Cortex of kidney (tissue), 1 donor: ENCODE data around the gene SPIRE2.
"Not testable (repeated sequence)": the region's sequence is repeated elsewhere in the genome, so short reads cannot be mapped to it uniquely, and the experiment has no call there.

ENCODE experiments used
- DNase-seq: peaks from one replicate; lab custom pipeline; 2025; lab: John Stamatoyannopoulos, UW

The SPIRE2 gene

DNA sequence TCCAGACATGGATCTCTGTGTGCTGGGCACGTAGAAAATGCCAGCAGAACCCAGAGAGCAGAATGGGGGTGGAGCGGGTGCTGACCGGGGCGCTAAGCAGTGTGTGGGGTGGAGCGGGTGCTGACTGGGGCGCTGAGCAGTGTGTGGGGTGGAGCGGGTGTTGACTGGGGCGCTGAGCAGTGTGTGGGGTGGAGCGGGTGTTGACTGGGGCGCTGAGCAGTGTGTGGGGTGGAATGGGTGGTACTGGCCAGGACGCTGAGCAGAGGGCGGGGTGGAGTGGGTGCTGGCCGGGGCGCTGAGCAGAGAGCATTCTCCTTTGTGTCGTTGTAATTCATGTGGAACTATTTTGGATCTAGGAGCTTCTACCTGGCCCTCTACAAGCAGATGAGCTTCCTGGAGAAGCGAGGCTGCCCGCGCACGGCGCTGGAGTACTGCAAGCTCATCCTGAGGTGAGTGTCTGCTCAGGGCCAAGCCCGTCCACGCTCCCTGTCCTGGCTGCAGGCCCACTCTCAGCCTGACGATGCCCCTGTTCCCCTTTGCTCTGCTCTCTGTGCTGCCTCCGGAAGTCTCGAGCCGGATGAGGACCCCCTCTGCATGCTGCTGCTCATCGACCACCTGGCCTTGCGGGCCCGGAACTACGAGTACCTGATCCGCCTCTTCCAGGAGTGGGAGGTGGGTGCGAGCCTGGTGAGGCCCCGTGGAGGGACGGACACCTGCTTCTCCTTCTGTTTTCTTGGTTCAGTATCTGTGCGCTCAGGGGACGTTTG lies 70.1 kb downstream of the SPIRE2 start:
- no peak for DNase-seq

DNA sequence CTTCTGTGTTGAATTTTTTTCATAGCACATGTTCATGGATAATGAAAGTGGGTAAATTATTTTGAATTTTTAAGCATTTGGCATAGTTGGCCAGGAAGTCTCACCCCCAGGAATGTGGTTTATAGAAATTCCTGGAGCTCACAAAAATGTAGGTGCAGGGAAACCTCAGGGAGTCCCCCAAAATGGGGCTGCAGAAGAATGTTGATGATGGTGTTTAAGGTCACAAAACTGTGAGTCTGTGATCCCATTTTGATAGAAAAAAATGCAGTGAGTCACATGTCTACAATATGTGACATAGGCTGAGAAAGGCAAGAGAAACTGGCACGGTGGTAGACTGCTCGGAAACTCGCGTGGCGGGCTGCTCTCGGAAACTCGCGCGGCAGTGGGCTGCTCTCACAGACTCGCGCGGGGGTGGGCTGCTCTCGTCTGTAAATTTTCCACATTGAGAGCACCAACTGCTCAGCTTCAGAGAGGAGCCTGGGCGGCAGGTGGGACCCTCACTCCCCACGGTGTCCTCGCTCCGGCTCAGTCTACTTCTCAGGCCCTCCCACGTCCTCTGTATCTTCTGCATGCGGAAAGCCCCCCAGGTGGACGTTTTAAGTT lies 71.7 kb downstream of the SPIRE2 start:
- no peak for DNase-seq

DNA sequence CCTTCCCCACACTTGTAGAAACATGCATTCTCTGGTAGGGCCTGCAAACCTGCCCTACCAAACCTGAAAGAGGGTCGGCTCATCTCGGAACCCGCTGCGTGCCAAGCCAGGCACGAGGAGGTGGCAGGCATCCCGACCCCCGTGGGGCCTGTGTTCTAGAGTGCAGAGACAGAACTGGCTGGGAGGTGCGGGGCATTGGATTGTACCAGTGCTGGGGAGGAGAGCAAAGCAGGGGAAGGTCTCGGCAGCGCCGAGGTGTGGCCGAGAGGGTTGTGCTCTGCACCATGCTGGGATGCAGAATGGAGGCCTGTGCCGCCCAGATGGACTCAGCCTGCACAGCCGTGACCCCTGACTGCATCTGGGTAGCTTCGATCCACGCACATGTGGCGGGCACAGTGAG lies 72.6 kb downstream of the SPIRE2 start:
- DNase-seq, result no peak

DNA sequence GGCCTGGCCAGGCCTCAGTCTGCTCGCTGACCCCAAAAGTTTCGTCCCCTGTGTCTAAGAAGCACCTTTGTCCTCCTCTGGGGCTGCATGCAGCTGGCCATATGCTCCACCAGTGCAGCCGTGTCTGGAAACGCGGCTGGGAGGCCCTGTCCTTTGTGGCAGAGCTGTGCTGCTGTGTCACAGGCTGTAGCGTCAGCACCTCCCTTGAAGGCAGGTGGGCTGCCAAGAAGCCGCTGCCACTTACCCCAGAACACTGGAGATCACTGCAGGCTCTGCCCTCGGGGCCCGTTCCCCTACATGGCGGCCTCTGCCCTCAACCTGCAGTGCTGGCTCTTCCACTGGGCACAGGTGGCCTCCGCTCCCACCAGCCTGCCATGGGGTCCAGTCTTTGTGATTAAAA lies 74.7 kb downstream of the SPIRE2 start:
- DNase-seq, result no peak

DNA sequence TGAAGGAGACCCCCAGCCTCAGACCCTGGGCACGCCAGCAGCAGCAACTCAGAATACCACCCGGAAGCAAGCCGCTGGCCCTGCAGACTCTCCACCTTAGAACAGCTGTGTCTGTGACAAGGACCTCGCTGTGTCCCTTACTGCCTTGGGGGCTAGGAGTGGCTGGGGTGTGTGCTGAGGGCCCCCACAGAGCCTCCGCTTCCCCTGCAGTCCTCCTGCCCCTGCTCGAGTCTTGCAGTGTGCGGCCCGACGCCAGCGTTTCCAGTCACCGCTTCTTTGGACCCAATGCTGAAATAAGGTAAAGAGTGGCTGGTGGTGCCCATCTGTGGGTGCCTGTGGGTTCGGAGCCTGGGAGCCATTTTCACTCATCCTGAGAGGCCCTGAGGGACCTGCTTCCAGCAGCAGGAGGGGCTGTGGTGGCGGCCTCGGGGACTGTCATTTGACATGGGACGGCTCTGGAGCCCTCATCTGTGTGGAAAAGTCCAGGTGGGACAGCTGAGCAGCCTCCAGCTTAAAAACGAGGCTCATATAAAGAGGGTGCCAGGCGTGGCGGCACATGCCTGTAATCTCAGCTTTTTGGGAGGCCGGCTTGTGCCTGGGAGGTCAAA lies 75.7 kb downstream of the SPIRE2 start:
- DNase-seq, result no peak

DNA sequence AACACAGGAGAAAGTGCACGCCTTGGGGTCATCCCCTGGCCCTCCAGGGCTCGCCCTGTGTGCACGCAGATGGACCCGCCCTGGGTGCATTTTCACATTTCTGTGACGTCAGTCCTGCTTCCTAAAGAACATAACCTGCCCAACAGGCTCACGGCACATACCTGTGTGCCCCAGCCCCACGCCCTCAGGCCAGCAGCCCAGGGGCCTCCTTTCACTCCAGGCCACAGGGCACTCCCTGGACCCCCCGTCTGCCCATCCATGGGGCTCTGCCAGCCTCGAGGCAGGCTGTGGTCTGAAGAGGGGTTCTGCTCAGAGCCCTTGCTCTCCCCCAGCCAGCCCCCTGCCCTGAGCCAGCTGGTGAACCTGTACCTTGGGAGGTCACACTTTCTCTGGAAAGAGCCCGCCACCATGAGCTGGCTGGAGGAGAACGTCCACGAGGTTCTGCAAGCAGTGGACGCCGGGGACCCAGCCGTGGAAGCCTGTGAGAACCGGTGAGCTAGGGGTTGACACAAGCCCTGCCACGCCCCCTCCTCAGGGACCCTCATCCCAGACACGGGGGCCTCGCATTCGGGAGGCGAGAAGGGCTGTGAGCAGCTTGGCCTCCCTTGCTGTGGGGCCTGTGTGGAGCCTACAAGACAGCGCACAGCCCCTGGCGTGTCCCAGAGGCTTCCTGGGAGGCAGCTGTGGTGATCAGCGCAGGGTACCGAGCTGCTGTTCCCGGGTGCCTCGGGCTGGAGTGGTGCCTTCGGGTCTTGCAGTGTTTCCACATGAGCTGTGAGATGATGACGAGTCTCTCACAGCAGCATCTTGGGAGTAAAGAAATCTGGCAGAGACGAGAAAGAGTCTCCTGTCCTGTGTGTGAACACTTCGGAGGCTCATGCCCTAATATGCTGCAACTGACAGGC lies 76.6 kb downstream of the SPIRE2 start:
- no peak for DNase-seq

DNA sequence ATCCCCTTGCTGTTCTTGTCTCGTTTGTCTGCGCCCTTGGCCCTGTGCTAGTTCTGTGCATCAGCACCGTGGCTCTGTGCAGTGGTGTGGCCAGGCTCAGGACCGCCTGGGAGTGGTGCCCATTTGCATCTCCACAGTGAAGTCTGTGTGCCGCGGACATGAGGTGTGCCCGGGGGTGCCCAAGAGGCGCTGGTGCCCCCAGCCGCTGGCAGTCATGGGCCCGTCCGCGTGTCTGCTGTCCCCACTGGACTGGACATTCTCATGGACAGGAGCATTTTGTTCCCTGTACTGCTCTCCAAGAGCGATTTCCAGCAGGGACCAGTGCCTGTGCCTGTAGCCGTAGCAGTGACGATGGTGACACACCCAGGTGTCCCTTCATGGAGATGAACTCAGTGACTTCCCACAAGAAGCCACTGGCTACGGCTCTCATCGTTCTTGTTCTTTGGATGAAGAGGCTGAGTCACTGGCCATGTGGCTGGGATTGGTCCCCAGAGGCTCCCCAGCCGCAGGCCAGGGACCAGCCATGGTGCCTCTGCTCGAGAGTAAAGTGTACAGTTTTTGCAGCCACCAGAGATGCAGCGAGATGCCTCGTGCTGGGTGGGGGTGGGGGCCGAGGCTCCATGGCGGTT lies 77.3 kb downstream of the SPIRE2 start:
- DNase-seq, result no peak

DNA sequence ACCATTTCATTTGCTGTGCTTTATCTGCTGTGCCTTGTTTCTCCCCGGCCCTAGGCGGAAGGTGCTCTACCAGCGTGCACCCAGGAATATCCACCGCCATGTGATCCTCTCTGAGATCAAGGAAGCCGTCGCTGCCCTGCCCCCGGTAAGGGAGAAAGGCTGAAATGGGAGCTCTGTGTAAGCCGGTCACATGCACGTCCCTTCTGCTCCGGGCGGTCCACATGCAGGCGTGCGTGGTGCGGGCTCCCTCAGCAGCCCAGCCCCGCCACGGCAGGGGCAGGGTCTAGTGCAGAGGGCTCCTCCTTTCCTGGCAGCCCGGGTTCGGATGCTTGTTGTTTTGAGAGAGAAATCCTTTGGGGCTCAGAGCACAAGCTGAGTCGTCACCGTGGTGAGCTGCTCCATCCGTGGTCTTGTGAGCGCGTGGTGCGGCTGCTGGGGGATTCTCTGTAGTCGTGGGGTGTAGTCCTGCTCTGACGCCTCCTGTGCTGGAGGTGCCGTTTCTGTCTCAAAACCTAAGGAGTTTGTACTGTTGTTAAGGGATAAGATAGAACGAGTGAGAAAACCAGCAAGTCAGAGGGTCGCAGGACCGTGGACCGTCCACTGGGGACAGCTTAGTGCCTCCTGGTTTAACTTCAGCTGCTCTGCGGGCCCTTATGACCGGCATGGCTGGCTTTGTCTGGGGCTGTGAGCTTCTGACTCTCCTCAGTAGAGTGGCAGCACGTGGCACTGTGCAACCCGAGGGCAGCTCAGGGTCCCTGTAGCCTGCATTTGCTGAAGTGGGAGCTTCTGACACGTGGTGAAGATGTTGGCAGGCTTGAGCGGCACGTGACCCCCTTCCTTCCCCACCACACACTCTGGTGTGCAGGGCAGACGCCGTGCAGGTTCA lies 78.1 kb downstream of the SPIRE2 start:
- DNase-seq, result no peak

DNA sequence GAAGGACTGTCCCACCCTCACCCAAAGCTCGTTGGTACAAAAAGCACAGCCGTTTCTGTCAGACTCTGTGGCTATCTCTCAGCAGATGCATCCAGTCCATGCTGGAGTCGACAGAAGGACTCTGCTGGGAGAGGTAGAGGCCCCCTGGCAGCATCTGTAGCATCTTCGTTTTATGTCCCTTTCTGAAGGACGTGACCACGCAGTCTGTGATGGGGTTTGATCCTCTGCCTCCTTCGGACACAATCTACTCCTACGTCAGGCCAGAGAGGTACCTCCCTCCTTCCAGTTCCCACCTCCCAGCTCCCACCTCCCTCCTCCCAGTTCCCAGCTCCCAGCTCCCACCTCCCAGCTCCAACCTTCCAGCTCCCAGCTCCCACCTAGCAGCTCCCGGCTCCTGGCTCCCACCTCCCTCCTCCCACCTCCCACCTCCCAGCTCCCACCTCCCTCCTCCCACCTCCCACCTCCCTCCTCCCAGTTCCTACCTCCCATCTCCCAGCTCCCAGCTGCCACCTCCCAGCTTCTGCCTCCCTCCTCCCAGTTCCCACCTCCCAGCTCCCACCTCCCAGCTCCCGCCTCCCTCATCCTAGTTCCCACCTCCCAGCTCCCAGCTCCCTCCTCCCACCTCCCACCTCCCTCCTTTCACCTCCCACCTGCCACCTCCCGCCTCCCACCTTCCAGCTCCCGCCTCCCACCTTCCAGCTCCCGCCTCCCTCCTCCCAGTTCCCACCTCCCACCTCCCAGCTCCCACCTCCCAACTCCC lies 79.0 kb downstream of the SPIRE2 start:
- DNase-seq, result no peak

DNA sequence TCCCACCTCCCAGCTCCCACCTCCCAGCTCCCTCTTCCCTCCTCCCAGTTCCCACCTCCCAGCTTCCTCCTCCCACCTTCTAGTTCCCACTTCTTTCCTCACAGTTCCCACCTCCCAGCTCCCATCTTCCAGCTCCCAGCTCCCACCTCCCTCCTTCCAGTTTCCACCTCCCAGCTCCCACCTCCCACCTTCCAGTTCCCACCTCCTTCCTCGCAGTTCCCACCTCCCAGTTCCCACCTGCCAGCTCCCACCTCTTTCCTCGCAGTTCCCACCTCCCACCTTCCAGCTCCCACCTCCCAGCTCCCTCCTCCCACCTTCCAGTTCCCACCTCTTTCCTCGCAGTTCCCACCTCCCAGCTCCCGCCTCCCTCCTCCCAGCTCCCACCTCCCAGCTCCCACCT lies 80.0 kb downstream of the SPIRE2 start:
- no peak for DNase-seq

DNA sequence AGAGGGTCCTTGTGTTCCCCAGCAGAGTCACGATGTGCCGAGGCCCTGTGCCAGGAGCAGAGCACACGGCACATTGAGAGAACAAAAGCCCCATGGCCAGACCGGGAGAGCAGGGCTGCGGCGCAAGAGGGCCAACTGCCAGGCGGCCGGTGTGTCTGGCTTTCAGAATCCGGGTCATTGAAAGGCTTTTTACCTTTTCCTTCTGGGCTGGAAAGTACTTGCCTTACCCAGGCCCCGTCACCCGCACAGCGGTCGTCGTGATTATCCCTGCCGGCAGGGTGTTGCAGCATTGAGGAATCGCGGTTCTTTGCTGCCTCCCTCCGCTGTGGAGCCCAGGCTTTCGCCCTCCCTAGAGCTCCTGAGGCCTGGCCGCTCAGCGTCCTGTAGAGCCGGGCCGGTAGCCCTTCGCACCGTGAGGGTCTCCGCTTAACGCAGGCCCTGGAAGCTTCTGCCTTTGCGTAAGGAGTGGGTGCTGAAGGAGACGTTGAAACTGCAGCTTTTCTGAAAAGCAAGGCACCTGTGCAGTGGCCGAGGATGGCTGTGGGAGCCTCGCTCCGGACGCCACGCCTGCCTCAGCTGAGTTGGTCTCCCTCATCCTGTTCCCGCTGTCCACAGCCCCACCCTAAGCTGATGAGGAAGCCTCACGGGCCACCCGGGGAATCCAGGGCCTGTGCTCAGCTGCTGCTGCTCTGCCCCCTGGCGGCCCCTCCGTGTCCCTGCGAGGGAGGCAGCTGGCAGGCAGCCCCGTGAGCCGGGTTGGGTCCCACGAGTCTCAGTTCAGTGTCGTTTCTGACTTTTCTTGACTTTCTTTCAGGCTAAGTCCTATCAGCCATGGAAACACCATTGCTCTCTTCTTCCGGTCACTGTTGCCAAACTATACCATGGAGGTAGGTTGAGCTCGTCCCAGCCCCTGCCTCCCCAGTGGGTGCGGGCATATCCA lies 81.8 kb downstream of the SPIRE2 start:
- DNase-seq, result no peak

DNA sequence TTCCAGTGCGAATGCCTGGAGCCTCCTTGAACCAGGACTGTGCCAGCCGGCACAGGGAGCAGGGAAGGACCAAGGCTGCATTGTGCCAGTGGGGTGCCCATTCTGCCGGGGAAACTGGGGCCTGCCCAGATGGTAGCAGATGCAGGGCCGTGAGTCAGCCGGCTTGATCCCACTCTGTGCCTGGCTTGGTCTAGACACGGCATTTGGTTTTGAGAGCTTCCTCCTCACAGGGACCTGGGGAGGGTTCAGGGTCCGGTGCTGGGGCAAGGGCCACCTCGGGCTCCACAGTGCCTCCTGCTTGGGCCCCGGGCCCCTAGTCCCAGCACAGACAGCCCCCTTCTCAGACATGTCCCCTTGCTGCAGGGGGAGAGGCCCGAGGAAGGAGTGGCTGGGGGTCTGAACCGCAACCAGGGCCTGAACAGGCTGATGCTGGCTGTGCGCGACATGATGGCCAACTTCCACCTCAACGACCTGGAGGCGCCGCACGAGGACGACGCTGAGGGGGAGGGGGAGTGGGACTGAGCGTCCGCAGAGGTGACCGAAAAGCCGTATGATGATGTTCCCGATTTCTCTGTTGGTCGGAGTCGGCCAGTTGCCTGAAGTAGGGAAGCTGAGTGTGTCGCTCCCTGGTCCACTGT lies 82.6 kb downstream of the SPIRE2 start:
- DNase-seq, result no peak

DNA sequence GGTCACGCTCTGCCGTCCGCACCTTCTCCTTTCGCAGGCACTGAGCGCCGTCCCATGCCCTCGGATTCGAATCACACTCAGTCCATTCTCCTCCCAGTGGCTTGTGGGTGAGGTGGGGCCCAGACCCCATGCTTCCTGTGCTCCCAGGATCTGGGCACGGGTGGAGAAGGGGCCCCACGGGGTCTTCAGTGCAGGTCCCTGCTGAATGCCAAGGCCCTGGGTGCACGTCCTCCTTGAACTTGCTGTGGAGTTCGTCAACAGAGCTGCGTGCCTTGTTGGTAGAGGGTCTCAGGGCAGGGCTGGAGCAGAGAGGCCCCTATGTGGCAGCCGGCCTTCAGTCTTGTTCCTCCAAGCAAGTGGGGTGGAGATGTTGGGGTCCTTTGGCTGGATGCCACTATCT lies 83.1 kb downstream of the SPIRE2 start:
- DNase-seq, result no peak

DNA sequence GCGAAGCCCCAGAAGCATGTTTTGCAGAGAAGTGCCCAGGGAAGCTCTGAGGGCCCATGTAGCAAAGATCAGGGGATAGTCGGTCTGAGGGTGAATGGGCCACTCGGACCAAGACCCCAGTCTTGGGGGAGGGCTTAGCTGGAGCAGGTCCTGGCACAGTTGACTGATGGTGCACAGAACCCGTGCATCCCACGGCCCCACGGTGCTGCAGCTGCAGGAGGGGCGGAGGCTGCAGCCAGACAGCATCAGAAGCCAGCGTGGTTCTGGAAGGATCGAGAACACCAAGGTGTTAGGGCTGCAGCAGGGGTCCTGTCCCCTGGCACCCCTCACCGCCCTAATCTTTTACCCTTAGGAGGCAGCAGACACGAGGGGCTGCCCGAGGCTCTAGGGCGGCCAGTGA lies 83.9 kb downstream of the SPIRE2 start:
- no peak for DNase-seq

DNA sequence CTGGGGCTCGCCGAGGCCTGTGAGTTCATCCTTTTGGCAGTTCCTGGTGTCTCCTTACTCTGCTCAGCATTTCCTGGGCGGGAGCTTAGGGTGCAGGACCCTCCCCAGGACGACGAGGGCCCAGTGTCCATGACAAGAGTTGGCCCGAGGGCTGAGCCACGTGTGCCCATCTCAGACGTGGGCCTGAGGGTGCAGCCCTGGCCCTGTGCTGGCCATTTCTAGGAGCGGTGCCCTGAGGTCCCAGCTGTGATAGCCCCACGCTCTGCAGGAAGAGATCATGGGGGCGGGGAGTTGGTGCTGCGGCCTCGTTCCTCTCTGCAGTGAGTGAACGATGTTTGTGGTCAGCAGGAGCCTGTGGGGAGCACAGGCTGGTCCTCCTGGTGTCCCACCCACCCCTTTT lies 84.4 kb downstream of the SPIRE2 start:
- no peak for DNase-seq

DNA sequence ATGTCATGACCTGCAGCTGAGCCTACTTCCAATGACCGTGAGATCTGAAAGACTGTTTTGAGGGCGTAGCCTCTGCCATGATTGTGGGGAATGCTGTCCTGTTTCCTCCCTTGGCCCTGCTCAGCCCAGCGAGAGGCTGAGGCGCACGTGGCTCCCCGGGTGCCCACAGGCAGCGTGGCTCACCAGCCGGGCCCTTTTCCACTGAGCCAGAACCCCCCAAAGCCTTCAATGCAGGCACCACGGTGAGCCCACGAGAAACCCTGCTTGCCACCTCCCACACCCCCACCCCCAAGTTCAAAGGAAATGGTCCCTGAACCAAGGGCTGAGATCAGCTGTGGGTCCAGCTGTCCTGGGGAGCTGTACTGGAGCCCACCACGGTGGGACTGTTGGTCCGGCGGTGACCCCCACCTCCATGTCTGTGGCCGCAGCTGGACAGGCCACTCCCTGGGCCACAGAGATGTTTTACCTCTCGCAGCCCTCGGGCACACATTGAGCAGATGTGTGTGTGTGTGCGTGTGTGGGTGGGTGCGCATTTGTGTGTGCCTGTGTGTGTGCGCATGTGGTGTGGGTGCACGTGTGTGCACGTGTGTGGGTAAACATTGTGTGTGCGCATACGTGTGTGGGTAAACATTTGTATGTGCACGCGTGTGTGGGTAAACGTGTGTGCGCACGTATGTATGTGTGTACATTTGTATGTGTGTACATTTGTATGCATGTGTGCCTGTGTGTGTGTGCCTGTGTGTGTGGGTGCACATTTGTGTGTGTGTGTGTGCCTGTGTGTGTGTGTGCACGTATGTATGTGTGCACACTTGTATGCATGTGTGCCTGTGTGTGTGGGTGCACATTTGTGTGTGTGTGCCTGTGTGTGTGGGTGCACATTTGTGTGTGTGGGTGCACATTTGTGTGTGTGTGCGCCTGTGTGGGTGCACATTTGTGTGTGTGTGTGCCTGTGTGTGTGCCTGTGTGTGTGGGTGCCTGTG lies 85.4 kb downstream of the SPIRE2 start:
- DNase-seq, result no peak

DNA sequence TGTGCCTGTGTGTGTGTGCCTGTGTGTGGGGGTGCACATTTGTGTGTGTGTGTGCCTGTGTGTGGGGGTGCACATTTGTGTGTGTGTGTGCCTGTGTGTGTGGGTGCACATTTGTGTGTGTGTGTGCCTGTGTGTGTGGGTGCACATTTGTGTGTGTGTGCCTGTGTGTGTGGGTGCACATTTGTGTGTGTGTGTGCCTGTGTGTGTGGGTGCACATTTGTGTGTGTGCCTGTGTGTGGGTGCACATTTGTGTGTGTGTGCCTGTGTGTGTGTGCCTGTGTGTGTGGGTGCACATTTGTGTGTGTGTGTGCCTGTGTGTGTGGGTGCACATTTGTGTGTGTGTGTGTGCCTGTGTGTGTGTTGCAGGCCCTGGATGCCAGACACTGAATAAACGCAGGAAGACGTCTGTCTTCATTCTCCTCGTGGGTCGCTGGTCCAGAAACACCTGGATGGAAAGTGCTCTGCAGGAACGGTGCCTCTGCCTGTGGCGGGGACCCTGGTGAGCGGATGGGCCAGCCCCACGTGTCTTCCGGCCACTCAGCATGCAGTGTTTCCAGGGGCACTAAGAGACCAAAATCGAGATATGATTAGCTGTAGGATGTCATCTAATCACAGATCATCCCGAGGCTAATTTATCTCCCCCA lies 86.5 kb downstream of the SPIRE2 start:
- not testable (repeated sequence) for DNase-seq
